HG03571 (cell line): ENCODE measurements around the gene SFI1.
"Not testable (repeated sequence)": the region's sequence is repeated elsewhere in the genome, so short reads cannot be mapped to it uniquely, and the experiment has no call there.

ENCODE experiments used
- ATAC-seq: cut with Tn5 transposase; IDR thresholded peaks from one replicate; pipeline ENCODE4 v1.9.1; 2021; ENCODE audit not compliant: unreplicated experiment

SFI1 gene

GRCh38 chr22:31630331-31631329 is 134.3 kb downstream of the SFI1 start:
- no peak for ATAC-seq

- no peak for ATAC-seq
These were observed 135.1 kb downstream of the SFI1 start for GRCh38 chr22:31631436-31631835.

- no peak for ATAC-seq
These were observed 139.4 kb downstream of the SFI1 start for GRCh38 chr22:31635638-31636306.

GRCh38 chr22:31637447-31637890 is 141.1 kb downstream of the SFI1 start:
- peak; percentile 53 for ATAC-seq

- no peak for ATAC-seq
These were observed 141.7 kb downstream of the SFI1 start for GRCh38 chr22:31637891-31638618.

GRCh38 chr22:31639436-31640039 is 143.2 kb downstream of the SFI1 start:
- no peak for ATAC-seq

GRCh38 chr22:31646186-31647019 is 150.1 kb downstream of the SFI1 start:
- ATAC-seq = no peak

GRCh38 chr22:31647066-31647465 is 150.7 kb downstream of the SFI1 start:
- no peak for ATAC-seq

- ATAC-seq = no peak
These were observed 151.4 kb downstream of the SFI1 start for GRCh38 chr22:31647523-31648320.

- no peak for ATAC-seq
These were observed 154.1 kb downstream of the SFI1 start for GRCh38 chr22:31650391-31650790.

GRCh38 chr22:31651664-31652063 is 155.3 kb downstream of the SFI1 start:
- no peak for ATAC-seq

GRCh38 chr22:31652088-31652487 is 155.8 kb downstream of the SFI1 start:
- no peak for ATAC-seq

- no peak for ATAC-seq
These were observed 156.8 kb downstream of the SFI1 start for GRCh38 chr22:31652911-31653684.

- no peak for ATAC-seq
These were observed 157.6 kb downstream of the SFI1 start for GRCh38 chr22:31653944-31654343.

- ATAC-seq = no peak
These were observed 158.1 kb downstream of the SFI1 start for GRCh38 chr22:31654408-31654807.

GRCh38 chr22:31659246-31659645 is 162.9 kb downstream of the SFI1 start:
- no peak for ATAC-seq

GRCh38 chr22:31660860-31661341 is 164.6 kb downstream of the SFI1 start:
- not testable (repeated sequence) for ATAC-seq
